GM23338 (cell line): ENCODE data around the gene CACNA1A.

Experiments used
- CTCF ChIP-seq, 2 experiments: fragments of 200-600 bp in 1 of 2; sonication (generic) in 1 of 2; conservative IDR thresholded peaks; 2 replicates each; pipeline versions ENCODE4 v1.5.1 to v1.6.1; 2016 to 2017; ENCODE audit warnings: antibody characterized with exemption in 2 of 2, low read depth in 2 of 2, mild to moderate bottlenecking in 2 of 2, moderate library complexity in 1 of 2
- EZH2phosphoT487 ChIP-seq: fragments of 200-600 bp; sonication (generic); IDR thresholded peaks from one replicate; pipeline ENCODE4 v1.8.1; 2018; ENCODE audit warnings: antibody characterized with exemption; ENCODE audit not compliant: unreplicated experiment

GRCh38 chr19:13286195-13286985 lies 219.9 kb downstream of the CACNA1A start:
- TF ChIP-seq EZH2phosphoT487 (no peak), CTCF (conservative IDR thresholded peaks at IDR 0.05; ENCODE audit: low read depth in 2 of 2) (no peak)
